H1 (cell line): ENCODE data around the gene PALM. TPM values are rescaled to one million over a fixed set of nuclear protein-coding genes. Genes with fewer than 3 reads are reported as not detected.
A peak's percentile ranks its signal among the peaks of the same experiment; 100 is the strongest.

ENCODE experiments used
- BACH1 ChIP-seq: IDR thresholded peaks from 2 replicates; pipeline ENCODE4 v1.6.1; 2012; ENCODE audit warnings: low read length, improper control_type of control experiment
- BCL11A ChIP-seq, 2 experiments: IDR thresholded peaks; one replicate each; pipeline ENCODE4 v1.6.1; 2011; ENCODE audit warnings: low read depth in 2 of 2, low read length in 2 of 2, mild to moderate bottlenecking in 2 of 2
- CBX8 ChIP-seq: fragments of 300-800, 300-1000 bp; sonication (generic); IDR thresholded peaks from 2 replicates; pipeline ENCODE4 v1.7.1; 2016; ENCODE audit warnings: low read depth, low read length, borderline replicate concordance
- CEBPB ChIP-seq: IDR thresholded peaks from 2 replicates; pipeline ENCODE4 v1.6.1; 2012; ENCODE audit warnings: low read depth, low read length
- CHD2 ChIP-seq: IDR thresholded peaks from 2 replicates; pipeline ENCODE4 v1.6.1; 2012; ENCODE audit warnings: low read length, improper control_type of control experiment
- E2F6 ChIP-seq: IDR thresholded peaks from 2 replicates; pipeline ENCODE4 v1.6.1; 2012; ENCODE audit warnings: inconsistent platforms
- GABPA ChIP-seq: IDR thresholded peaks from 2 replicates; pipeline ENCODE4 v1.6.1; 2011; ENCODE audit warnings: mild to moderate bottlenecking, low read length, moderate library complexity, borderline replicate concordance; ENCODE audit not compliant: insufficient read depth
- JUND ChIP-seq: IDR thresholded peaks from 2 replicates; pipeline ENCODE4 v1.6.1; 2011; ENCODE audit warnings: mild to moderate bottlenecking, improper control_type of control experiment, low read length
- KDM5A ChIP-seq: fragments of 200-600 bp; IDR thresholded peaks from 2 replicates; pipeline ENCODE4 v1.7.1; 2012; ENCODE audit warnings: mild to moderate bottlenecking, low read length, inconsistent platforms, mixed read lengths
- MAFK ChIP-seq: IDR thresholded peaks from 2 replicates; pipeline ENCODE4 v1.6.1; 2012; ENCODE audit warnings: low read depth, mild to moderate bottlenecking, improper control_type of control experiment, low read length
- MAX ChIP-seq: IDR thresholded peaks from 2 replicates; pipeline ENCODE4 v1.6.1; 2012; ENCODE audit warnings: inconsistent platforms
- PHF8 ChIP-seq: fragments of 200-600 bp; sonication (generic); conservative IDR thresholded peaks from 2 replicates; pipeline ENCODE4 v1.7.1; 2012; ENCODE audit warnings: low read depth, mild to moderate bottlenecking, inconsistent platforms, low read length, moderate library complexity
- SIN3A ChIP-seq, 2 experiments: IDR thresholded peaks in 1 of 2; conservative IDR thresholded peaks in 1 of 2; 2 replicates each; pipeline ENCODE4 v1.6.1; 2011 to 2012; ENCODE audit warnings: low read length in 2 of 2, improper control_type of control experiment in 1 of 2, low read depth in 1 of 2, mild to moderate bottlenecking in 1 of 2
- SIX5 ChIP-seq: IDR thresholded peaks from 2 replicates; pipeline ENCODE4 v1.6.1; 2011; ENCODE audit warnings: mild to moderate bottlenecking, low read depth, low read length
- TBP ChIP-seq: IDR thresholded peaks from 2 replicates; pipeline ENCODE4 v1.6.1; 2011; ENCODE audit warnings: low read depth, low read length, improper control_type of control experiment
- TEAD4 ChIP-seq: IDR thresholded peaks from 2 replicates; pipeline ENCODE4 v1.6.1; 2012; ENCODE audit warnings: low read depth, low read length, inconsistent platforms, mixed read lengths
- YY1 ChIP-seq: IDR thresholded peaks from 2 replicates; pipeline ENCODE4 v1.6.1; 2011; ENCODE audit warnings: low read depth, mild to moderate bottlenecking, low read length
- ZNF274 ChIP-seq: IDR thresholded peaks from 2 replicates; pipeline ENCODE4 v1.7.0; 2012; ENCODE audit warnings: low read length, borderline replicate concordance; ENCODE audit errors: extremely low read depth
- polyA plus RNA-seq, 7 experiments: library from polyadenylated mRNA; depleted of rRNA in 3 of 7; stranded (reverse) in 5 of 7; unstranded in 2 of 7; fragments of >200 nt in 5 of 7; fragments of 200-250 nt in 2 of 7; gene quantifications; 1 replicate in 5 of 7; 2 replicates in 1 of 7; 4 replicates in 1 of 7; pipeline versions ENCODE4 v1.2.1 to v1.2.3, GENCODE V29; 2011 to 2013; ENCODE audit warnings: missing spikeins in 2 of 7, mixed read lengths in 2 of 7
- total RNA-seq: library from RNA; stranded (reverse); fragmentation: NEBNext Ultra II Directional; extraction: Animal tissue kit (Norgen Biotek cat#: 25700); gene quantifications from 2 replicates; pipeline ENCODE4 v1.2.1, GENCODE V29; 2021
- TF ChIP-seq, protein P1 (sequence below), 3 experiments: IDR thresholded peaks; 1 replicate in 2 of 3; 2 replicates in 1 of 3; pipeline versions ENCODE4 v1.5.1 to v1.6.1; 2011; ENCODE audit warnings: low read length in 3 of 3, mild to moderate bottlenecking in 3 of 3, inconsistent platforms in 2 of 3, low read depth in 1 of 3, moderate library complexity in 1 of 3; ENCODE audit not compliant: insufficient read depth in 1 of 3; ENCODE audit errors: control extremely low read depth in 1 of 3
- TF ChIP-seq, protein P2 (sequence below): IDR thresholded peaks from 2 replicates; pipeline ENCODE4 v1.6.1; 2012; ENCODE audit warnings: low read length, inconsistent platforms

The PALM gene
- total and polyA plus RNA-seq, 2 of the 8 experiments (the other 6 are each of a cell fraction or from before 2014, with no cell fraction given), result 5.7 to 16.5 TPM

GRCh38 chr19:664913-665443 lies 43.8 kb upstream of the PALM start (continued):
- no peak for TF ChIP-seq KDM5A
- 0 out of 4 replicates have a peak, but pooled peaks of 1 of the 2 experiments have one; percentile 62 for TF ChIP-seq SIN3A (conservative IDR thresholded peaks at IDR 0.05 in 1 of 2, IDR thresholded peaks at IDR 0.05 in 1 of 2; ENCODE audit: low read depth in 1 of 2, low read length in 2 of 2)
- TF ChIP-seq, protein P1, sequence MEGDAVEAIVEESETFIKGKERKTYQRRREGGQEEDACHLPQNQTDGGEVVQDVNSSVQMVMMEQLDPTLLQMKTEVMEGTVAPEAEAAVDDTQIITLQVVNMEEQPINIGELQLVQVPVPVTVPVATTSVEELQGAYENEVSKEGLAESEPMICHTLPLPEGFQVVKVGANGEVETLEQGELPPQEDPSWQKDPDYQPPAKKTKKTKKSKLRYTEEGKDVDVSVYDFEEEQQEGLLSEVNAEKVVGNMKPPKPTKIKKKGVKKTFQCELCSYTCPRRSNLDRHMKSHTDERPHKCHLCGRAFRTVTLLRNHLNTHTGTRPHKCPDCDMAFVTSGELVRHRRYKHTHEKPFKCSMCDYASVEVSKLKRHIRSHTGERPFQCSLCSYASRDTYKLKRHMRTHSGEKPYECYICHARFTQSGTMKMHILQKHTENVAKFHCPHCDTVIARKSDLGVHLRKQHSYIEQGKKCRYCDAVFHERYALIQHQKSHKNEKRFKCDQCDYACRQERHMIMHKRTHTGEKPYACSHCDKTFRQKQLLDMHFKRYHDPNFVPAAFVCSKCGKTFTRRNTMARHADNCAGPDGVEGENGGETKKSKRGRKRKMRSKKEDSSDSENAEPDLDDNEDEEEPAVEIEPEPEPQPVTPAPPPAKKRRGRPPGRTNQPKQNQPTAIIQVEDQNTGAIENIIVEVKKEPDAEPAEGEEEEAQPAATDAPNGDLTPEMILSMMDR (IDR thresholded peaks at IDR 0.05; ENCODE audit: control extremely low read depth in 1 of 3, insufficient read depth in 1 of 3, low read depth in 1 of 3, low read length in 3 of 3), result peak; percentile 93 to 98 (median 97)
- no peak for TF ChIP-seq ZNF274
- TF ChIP-seq CBX8, result no peak
- no peak for TF ChIP-seq BACH1
- peak; percentile 97 for TF ChIP-seq MAX
- 0 out of 2 replicates have a peak, but pooled peaks have one; percentile 32 for TF ChIP-seq CHD2
- TF ChIP-seq GABPA, result peak; percentile 77; the same call in 1 of the 2 replicates
- TF ChIP-seq SIX5, result no peak
- TF ChIP-seq TEAD4, result 0 out of 2 replicates have a peak, but pooled peaks have one; percentile 12
- no peak for TF ChIP-seq PHF8
- TF ChIP-seq MAFK, result no peak
- peak; percentile 88 for TF ChIP-seq E2F6
- TF ChIP-seq CEBPB, result no peak
- peak; percentile 30; the same call in 1 of the 2 replicates for TF ChIP-seq TBP
- TF ChIP-seq BCL11A (IDR thresholded peaks at IDR 0.05; ENCODE audit: low read depth in 2 of 2, low read length in 2 of 2), result no peak
- TF ChIP-seq YY1, result 0 out of 2 replicates have a peak, but pooled peaks have one; percentile 8
- TF ChIP-seq JUND, result peak; percentile 47; the same call in 1 of the 2 replicates
- TF ChIP-seq, protein P2, sequence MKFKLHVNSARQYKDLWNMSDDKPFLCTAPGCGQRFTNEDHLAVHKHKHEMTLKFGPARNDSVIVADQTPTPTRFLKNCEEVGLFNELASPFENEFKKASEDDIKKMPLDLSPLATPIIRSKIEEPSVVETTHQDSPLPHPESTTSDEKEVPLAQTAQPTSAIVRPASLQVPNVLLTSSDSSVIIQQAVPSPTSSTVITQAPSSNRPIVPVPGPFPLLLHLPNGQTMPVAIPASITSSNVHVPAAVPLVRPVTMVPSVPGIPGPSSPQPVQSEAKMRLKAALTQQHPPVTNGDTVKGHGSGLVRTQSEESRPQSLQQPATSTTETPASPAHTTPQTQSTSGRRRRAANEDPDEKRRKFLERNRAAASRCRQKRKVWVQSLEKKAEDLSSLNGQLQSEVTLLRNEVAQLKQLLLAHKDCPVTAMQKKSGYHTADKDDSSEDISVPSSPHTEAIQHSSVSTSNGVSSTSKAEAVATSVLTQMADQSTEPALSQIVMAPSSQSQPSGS, result no peak
